GM21528 (cell line): ENCODE results near the gene HYKK.
A peak's percentile ranks its signal among the peaks of the same experiment; 100 is the strongest.
"Not testable (repeated sequence)": the region's sequence is repeated elsewhere in the genome, so short reads cannot be mapped to it uniquely, and the experiment has no call there.

Experiments used
- ATAC-seq: cut with Tn5 transposase; IDR thresholded peaks from one replicate; pipeline ENCODE4 v1.9.1; 2021; ENCODE audit warnings: mild to moderate bottlenecking, moderate library complexity; ENCODE audit not compliant: unreplicated experiment, low FRiP score

HYKK gene

GRCh38 chr15:78506971-78507830 lies at the start of gene HYKK:
TSS of gene HYKK (plus strand) at chr15:78507577. CDS start at chr15:78513089, 5,512 bp downstream.
- peak; percentile 89 for ATAC-seq

GRCh38 chr15:78460737-78461136 lies 46.6 kb upstream of the HYKK start:
- ATAC-seq, result no peak

GRCh38 chr15:78461171-78461888 lies 46.0 kb upstream of the HYKK start:
- no peak for ATAC-seq

GRCh38 chr15:78469031-78469430 lies 38.3 kb upstream of the HYKK start:
- no peak for ATAC-seq

GRCh38 chr15:78477295-78477694 lies 30.1 kb upstream of the HYKK start:
- ATAC-seq, result no peak

GRCh38 chr15:78479650-78480049 lies 27.7 kb upstream of the HYKK start:
- ATAC-seq, result no peak

GRCh38 chr15:78481917-78482316 lies 25.5 kb upstream of the HYKK start:
- ATAC-seq, result no peak

GRCh38 chr15:78492872-78493271 lies 14.5 kb upstream of the HYKK start:
- ATAC-seq, result no peak

GRCh38 chr15:78501857-78502256 lies 5.5 kb upstream of the HYKK start:
- no peak for ATAC-seq

- no peak for ATAC-seq
Measured at GRCh38 chr15:78502641-78503040, 4.7 kb upstream of the HYKK start.

- ATAC-seq, result peak; percentile 26
Measured at GRCh38 chr15:78507831-78508160, 419 bp downstream of the HYKK start.

GRCh38 chr15:78508272-78508671 lies 895 bp downstream of the HYKK start:
- no peak for ATAC-seq

GRCh38 chr15:78509726-78510312 lies 2.4 kb downstream of the HYKK start:
- ATAC-seq, result no peak

GRCh38 chr15:78520035-78520434 lies 12.7 kb downstream of the HYKK start:
- ATAC-seq, result not testable (repeated sequence)

GRCh38 chr15:78524230-78524629 lies 16.9 kb downstream of the HYKK start:
- no peak for ATAC-seq

- ATAC-seq, result no peak
Measured at GRCh38 chr15:78527325-78527724, 19.9 kb downstream of the HYKK start.

- ATAC-seq, result no peak
Measured at GRCh38 chr15:78533331-78533730, 26.0 kb downstream of the HYKK start.

GRCh38 chr15:78536134-78536533 lies 28.8 kb downstream of the HYKK start:
- no peak for ATAC-seq

- no peak for ATAC-seq
Measured at GRCh38 chr15:78537266-78537905, 30.0 kb downstream of the HYKK start.

- no peak for ATAC-seq
Measured at GRCh38 chr15:78538358-78538757, 31.0 kb downstream of the HYKK start.
